ENCODE results near the gene NAV2. TPM values are rescaled to one million over a fixed set of nuclear protein-coding genes. Genes with fewer than 3 reads are reported as not detected.

The NAV2 gene
- total RNA-seq, 1 experiment from 2014 or later, result 46.3 TPM

DNA sequence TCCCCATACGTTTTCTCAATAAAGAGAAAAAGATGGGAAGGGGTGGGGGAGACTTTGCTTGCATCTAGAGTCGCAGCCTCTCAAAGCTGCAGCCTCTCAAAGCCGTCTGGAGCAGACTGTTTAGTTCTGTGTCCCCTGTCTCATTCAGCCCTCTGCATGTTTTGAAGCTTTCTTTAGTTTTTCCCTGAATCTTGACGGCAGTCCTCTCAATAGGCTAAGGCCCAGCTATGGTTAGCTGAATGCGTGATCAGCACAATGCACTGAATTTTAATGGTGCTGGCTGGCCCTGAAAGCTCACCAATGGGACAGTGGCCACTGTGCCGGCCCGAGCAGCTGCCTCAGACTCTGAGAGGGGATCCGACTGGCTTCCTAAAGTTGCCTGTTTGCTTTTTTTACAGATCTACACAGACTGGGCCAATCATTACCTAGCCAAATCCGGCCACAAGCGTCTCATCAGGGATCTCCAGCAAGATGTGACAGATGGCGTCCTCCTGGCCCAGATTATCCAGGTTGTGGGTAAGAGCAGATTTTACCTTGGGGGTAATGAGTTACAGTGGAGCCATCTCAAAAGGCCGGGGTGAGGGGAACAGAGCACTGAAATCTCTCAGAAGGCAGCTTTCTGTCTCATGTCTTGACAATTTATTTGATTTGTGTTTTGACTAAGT, 119.6 kb downstream of the NAV2 start:
- H2AK5ac ChIP-seq (ENCODE audit: insufficient read length, low read length), result no peak overlapping the region
- H3K79me2 ChIP-seq (ENCODE audit: insufficient read depth, low read length), result peaks cover 2% of the 10 kb centered on the region; the same call in 1 of the 2 replicates
- no peaks in the 10 kb centered on the region for H3K9me3 ChIP-seq (ENCODE audit: control insufficient read depth, low read depth, low read length)
- no peak overlapping the region for H3K4me3 Mint-ChIP-seq
- H4K8ac ChIP-seq (replicated peaks; ENCODE audit: insufficient read length, low read depth, low read length), result no peak overlapping the region
- H3K27ac Mint-ChIP-seq, result peak overlapping the region in 2 of 3 experiments; percentile 27 to 37; a peak in 4 of 7 replicates
- no peak overlapping the region for H3K4ac ChIP-seq (ENCODE audit: low read depth, low read length)
- no peak overlapping the region for H2BK12ac ChIP-seq (ENCODE audit: insufficient read length, low read depth, low read length)
- H4K20me1 ChIP-seq (ENCODE audit: control insufficient read depth, insufficient read depth, insufficient read length), result no peaks in the 10 kb centered on the region
- no peak overlapping the region for H2BK120ac ChIP-seq (ENCODE audit: low read depth, low read length, poor library complexity, severe bottlenecking)
- H2BK20ac ChIP-seq (ENCODE audit: low read depth, low read length, poor library complexity, severe bottlenecking), result no peak overlapping the region
- no peak overlapping the region for H2BK15ac ChIP-seq (ENCODE audit: low read depth, low read length)
- TF ChIP-seq, protein P1, sequence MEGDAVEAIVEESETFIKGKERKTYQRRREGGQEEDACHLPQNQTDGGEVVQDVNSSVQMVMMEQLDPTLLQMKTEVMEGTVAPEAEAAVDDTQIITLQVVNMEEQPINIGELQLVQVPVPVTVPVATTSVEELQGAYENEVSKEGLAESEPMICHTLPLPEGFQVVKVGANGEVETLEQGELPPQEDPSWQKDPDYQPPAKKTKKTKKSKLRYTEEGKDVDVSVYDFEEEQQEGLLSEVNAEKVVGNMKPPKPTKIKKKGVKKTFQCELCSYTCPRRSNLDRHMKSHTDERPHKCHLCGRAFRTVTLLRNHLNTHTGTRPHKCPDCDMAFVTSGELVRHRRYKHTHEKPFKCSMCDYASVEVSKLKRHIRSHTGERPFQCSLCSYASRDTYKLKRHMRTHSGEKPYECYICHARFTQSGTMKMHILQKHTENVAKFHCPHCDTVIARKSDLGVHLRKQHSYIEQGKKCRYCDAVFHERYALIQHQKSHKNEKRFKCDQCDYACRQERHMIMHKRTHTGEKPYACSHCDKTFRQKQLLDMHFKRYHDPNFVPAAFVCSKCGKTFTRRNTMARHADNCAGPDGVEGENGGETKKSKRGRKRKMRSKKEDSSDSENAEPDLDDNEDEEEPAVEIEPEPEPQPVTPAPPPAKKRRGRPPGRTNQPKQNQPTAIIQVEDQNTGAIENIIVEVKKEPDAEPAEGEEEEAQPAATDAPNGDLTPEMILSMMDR (conservative IDR thresholded peaks at IDR 0.05), result no peak
- H3K4me1 Mint-ChIP-seq, result peaks cover 42 to 48% of the 10 kb centered on the region in 2 experiments
- H3K9me3 Mint-ChIP-seq, result peaks cover 0 to 3% of the 10 kb centered on the region in 2 experiments; a peak in 2 of 5 replicates
- H3K23ac ChIP-seq (ENCODE audit: insufficient read length, low read depth, low read length), result no peak overlapping the region
- H3K56ac ChIP-seq (ENCODE audit: insufficient read length, low read depth, low read length), result no peak overlapping the region
- DNase-seq, result no peak
- no peaks in the 10 kb centered on the region for H3K23me2 ChIP-seq (ENCODE audit: insufficient read length, low read depth, low read length, poor library complexity, severe bottlenecking)
- H2AFZ ChIP-seq (ENCODE audit: low read length), result no peak overlapping the region
- peaks cover 3% of the 10 kb centered on the region for H3K79me1 ChIP-seq (ENCODE audit: insufficient read depth, low read depth, low read length, poor library complexity, severe bottlenecking)
- no peak overlapping the region for H3K9ac ChIP-seq (ENCODE audit: extremely low read depth, insufficient read length, low read length)
- no peak overlapping the region for H3K14ac ChIP-seq (ENCODE audit: insufficient read depth, low read length)
- no CpG with 5 or more reads among the region's 12 CpGs for WGBS (ENCODE audit: extremely low coverage, insufficient read length, low lambda C conversion rate)
- peaks cover 30 to 58% (median 47%) of the 10 kb centered on the region in 3 experiments; a peak in 6 of 7 replicates for H3K36me3 Mint-ChIP-seq (ENCODE audit: insufficient read depth in 1 of 3, low read depth in 3 of 3)
- no peak overlapping the region for H3K18ac ChIP-seq (ENCODE audit: insufficient read length, low read depth, low read length)
- no peak overlapping the region for H2BK5ac ChIP-seq (ENCODE audit: insufficient read length, low read length)
- peaks cover 11% of the 10 kb centered on the region; the same call in 1 of the 2 replicates for H3K4me1 ChIP-seq (ENCODE audit: insufficient read depth, low read length)
- H3K27me3 ChIP-seq (ENCODE audit: insufficient read depth, low read length), result no peaks in the 10 kb centered on the region
- no peak overlapping the region for H4K5ac ChIP-seq (ENCODE audit: insufficient read length, low read depth, low read length)
- H3K4me2 ChIP-seq (ENCODE audit: insufficient read depth, insufficient read length, low read length), result no peak overlapping the region
- H4K91ac ChIP-seq (ENCODE audit: insufficient read length, low read depth, low read length), result no peak overlapping the region
- no peak overlapping the region for H3T11ph ChIP-seq (ENCODE audit: low read length)
- H3K27me3 Mint-ChIP-seq (ENCODE audit: low read depth), result no peaks in the 10 kb centered on the region; the same call in 1 of the 2 replicates
- no peak overlapping the region for H3K27ac ChIP-seq (ENCODE audit: insufficient read length, low read depth, low read length)
